Measurements from ENCODE around the gene PDPN. TPM values are rescaled to one million over a fixed set of nuclear protein-coding genes. Genes with fewer than 3 reads are reported as not detected.

Gene PDPN
- total RNA-seq, 1 experiment from 2014 or later, result not detected

DNA sequence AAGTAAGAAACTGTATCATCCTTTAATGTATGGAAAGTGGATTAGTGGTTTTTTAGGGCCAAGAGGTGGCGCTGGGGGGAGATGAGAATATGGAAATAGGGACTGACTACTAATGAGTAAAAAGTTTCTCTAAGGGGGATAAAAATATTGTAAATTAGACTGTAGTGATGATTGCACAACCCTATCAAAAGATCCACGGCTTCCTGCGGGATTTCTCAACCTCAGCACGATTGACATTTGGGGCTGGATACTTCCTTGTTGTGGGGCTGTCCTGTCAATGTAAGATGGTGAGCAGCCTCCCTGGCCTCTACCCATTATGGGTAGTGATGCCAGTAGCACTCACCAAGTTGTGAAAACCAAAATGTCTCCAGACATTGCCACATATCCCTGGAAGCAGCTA lies 80.3 kb downstream of the PDPN start:
- POLR2A ChIA-PET (ENCODE audit: unreplicated experiment), result no interaction called here

DNA sequence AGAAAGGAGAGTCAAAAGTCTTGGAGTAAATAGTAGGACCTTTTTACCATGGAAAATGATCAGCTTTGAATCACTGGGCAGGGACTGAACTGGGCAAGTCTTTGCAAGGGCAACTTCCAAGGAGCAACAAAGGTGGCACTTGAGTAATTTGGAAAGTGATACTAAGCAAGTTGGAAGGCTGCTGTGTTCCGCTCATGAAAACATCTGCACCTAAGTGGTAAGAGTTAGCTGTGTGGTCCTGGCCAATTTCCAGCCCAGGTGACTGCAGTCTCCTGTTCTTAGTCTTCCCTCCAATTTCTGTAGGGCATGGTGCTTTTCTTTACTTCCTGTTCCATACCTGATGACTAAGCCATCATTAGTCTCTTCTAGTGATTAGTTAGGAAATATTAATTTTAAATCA lies 80.8 kb downstream of the PDPN start:
- no peak overlapping the region for H3K27ac ChIP-seq
- H3K4me3 ChIP-seq, result no peak overlapping the region
- H3K9me3 ChIP-seq (ENCODE audit: insufficient read depth, low read depth), result no peaks in the 10 kb centered on the region
- DNase-seq, result no peak
- H2AFZ ChIP-seq, result no peak overlapping the region
- CTCF ChIA-PET, result no interaction called here
- H3F3A ChIP-seq (ENCODE audit: insufficient read depth, low read depth), result no peaks in the 10 kb centered on the region
- H4K20me1 ChIP-seq (ENCODE audit: insufficient read depth), result no peaks in the 10 kb centered on the region
- peaks cover 20% of the 10 kb centered on the region for H3K27me3 ChIP-seq (ENCODE audit: insufficient read depth, low read depth)
- no peaks in the 10 kb centered on the region for H3K36me3 ChIP-seq (ENCODE audit: low read depth)
- BruUV-seq (replicated peaks), result no TSS peak
- H3K79me2 ChIP-seq (ENCODE audit: low read depth), result no peaks in the 10 kb centered on the region
- POLR2A ChIA-PET (ENCODE audit: unreplicated experiment), result no interaction called here
- H3K4me1 ChIP-seq (replicated peaks; ENCODE audit: insufficient read depth), result no peaks in the 10 kb centered on the region
- TF ChIP-seq, protein P1, sequence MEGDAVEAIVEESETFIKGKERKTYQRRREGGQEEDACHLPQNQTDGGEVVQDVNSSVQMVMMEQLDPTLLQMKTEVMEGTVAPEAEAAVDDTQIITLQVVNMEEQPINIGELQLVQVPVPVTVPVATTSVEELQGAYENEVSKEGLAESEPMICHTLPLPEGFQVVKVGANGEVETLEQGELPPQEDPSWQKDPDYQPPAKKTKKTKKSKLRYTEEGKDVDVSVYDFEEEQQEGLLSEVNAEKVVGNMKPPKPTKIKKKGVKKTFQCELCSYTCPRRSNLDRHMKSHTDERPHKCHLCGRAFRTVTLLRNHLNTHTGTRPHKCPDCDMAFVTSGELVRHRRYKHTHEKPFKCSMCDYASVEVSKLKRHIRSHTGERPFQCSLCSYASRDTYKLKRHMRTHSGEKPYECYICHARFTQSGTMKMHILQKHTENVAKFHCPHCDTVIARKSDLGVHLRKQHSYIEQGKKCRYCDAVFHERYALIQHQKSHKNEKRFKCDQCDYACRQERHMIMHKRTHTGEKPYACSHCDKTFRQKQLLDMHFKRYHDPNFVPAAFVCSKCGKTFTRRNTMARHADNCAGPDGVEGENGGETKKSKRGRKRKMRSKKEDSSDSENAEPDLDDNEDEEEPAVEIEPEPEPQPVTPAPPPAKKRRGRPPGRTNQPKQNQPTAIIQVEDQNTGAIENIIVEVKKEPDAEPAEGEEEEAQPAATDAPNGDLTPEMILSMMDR (conservative IDR thresholded peaks at IDR 0.05), result no peak
- TF ChIP-seq EZH2 (IDR thresholded peaks at IDR 0.05; ENCODE audit: low read depth), result no peak
- H3K9me2 ChIP-seq (ENCODE audit: insufficient read depth), result no peaks in the 10 kb centered on the region
- intact Hi-C loops (cut with micrococcal nuclease; ENCODE audit: unreplicated experiment), result no loop called here
- no peak overlapping the region for H3K4me2 ChIP-seq

More for the DNA sequence above, 80.3 kb downstream of the PDPN start:
- H3K9me2 ChIP-seq (ENCODE audit: insufficient read depth), result no peaks in the 10 kb centered on the region
- no peaks in the 10 kb centered on the region for H3K79me2 ChIP-seq (ENCODE audit: low read depth)
- no peaks in the 10 kb centered on the region for H3K4me1 ChIP-seq (replicated peaks; ENCODE audit: insufficient read depth)
- H3K4me3 ChIP-seq, result no peak overlapping the region
- H3F3A ChIP-seq (ENCODE audit: insufficient read depth, low read depth), result no peaks in the 10 kb centered on the region
- CTCF ChIA-PET, result no interaction called here
- H4K20me1 ChIP-seq (ENCODE audit: insufficient read depth), result no peaks in the 10 kb centered on the region
- no peak overlapping the region for H3K4me2 ChIP-seq
- no peak overlapping the region for H3K27ac ChIP-seq
- no peaks in the 10 kb centered on the region; the same call in 1 of the 2 replicates for H3K9me3 ChIP-seq (ENCODE audit: insufficient read depth, low read depth)
- BruUV-seq (replicated peaks), result no TSS peak
- peaks cover 20% of the 10 kb centered on the region for H3K27me3 ChIP-seq (ENCODE audit: insufficient read depth, low read depth)
- TF ChIP-seq, protein P1 (conservative IDR thresholded peaks at IDR 0.05), result no peak
- no peak for TF ChIP-seq EZH2 (IDR thresholded peaks at IDR 0.05; ENCODE audit: low read depth)
- H2AFZ ChIP-seq, result no peak overlapping the region
- H3K36me3 ChIP-seq (ENCODE audit: low read depth), result no peaks in the 10 kb centered on the region
- intact Hi-C loops (cut with micrococcal nuclease; ENCODE audit: unreplicated experiment), result no loop called here
- no peak for DNase-seq

DNA sequence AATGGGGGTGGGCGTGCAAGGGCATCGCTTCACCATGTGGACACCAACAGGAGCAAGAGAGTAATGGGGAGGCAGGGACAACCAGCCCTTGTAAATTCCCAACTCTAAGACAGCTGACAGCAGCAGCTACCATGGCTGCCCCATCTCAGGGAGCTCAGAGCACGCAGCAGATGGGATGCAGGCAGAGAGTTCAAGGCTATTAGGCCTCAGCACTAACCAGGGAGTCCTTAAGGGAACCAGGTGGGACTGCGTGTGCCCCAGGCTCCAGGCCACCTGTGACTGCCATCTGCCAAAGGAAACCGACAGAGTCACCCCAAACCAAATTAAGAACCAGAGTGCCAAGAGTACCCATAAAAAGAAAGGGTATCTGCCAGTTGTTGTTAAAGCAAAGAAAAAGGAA lies 82.7 kb downstream of the PDPN start:
- H2AFZ ChIP-seq, result no peak overlapping the region

More for the DNA sequence above, 82.7 kb downstream of the PDPN start:
- Histone ChIP-seq H3K27ac (no peak overlapping the region), H3K4me2 (no peak overlapping the region), H3K9me2 (ENCODE audit: insufficient read depth) (no peaks in the 10 kb centered on the region), H3K27me3 (ENCODE audit: insufficient read depth, low read depth) (peaks cover 13% of the 10 kb centered on the region; the same call in 1 of the 2 replicates), H3K36me3 (ENCODE audit: low read depth) (no peaks in the 10 kb centered on the region), H4K20me1 (ENCODE audit: insufficient read depth) (no peaks in the 10 kb centered on the region), H3K4me1 (replicated peaks; ENCODE audit: insufficient read depth) (no peaks in the 10 kb centered on the region), H3K79me2 (ENCODE audit: low read depth) (no peaks in the 10 kb centered on the region), H3F3A (ENCODE audit: insufficient read depth, low read depth) (no peaks in the 10 kb centered on the region), H3K4me3 (no peak overlapping the region), H3K9me3 (ENCODE audit: insufficient read depth, low read depth) (no peaks in the 10 kb centered on the region)
- no peak for TF ChIP-seq EZH2 (IDR thresholded peaks at IDR 0.05; ENCODE audit: low read depth)
- TF ChIP-seq, protein P1 (conservative IDR thresholded peaks at IDR 0.05), result no peak
- CTCF ChIA-PET, result no interaction called here
- no TSS peak for BruUV-seq (replicated peaks)
- POLR2A ChIA-PET (ENCODE audit: unreplicated experiment), result no interaction called here
- no peak for DNase-seq
- intact Hi-C loops (cut with micrococcal nuclease; ENCODE audit: unreplicated experiment), result loop anchor here (5.0 kb wide), 1 partner anchor 146 kb away; no protein-coding TSS in a partner anchor

Other genes starting within 250 kb of the PDPN start
- gene PRAMEF14, start 236.7 kb upstream of the PDPN start, total RNA-seq (2021), result not detected in 2 replicates
- gene PRAMEF19, start 211.9 kb upstream of the PDPN start, total RNA-seq (2021), result not detected in 2 replicates
- not detected in 2 replicates for gene PRAMEF17, start 194.2 kb upstream of the PDPN start, total RNA-seq (2021)
- not detected in 2 replicates for gene PRAMEF20, start 173.4 kb upstream of the PDPN start, total RNA-seq (2021)
- not detected in 2 replicates for gene LRRC38, start 69.8 kb upstream of the PDPN start, total RNA-seq (2021)
- gene PRDM2, start 116.4 kb downstream of the PDPN start, total RNA-seq (2021), result 21.6 and 32.1 TPM in 2 replicates

Measured in PC-9 (cell line).